GM12878 (cell line): ENCODE results near the gene SMARCC2. TPM values are rescaled to one million over a fixed set of nuclear protein-coding genes. Genes with fewer than 3 reads are reported as not detected.

Experiments used
- ATAC-seq: fragments of 200-7000 bp; cut with Tn5 transposase; 3 replicates; pipeline ENCODE4 v1.9.1; 2020; ENCODE audit warnings: mild to moderate bottlenecking, moderate library complexity
- BruUV-seq: library from RNA; stranded (reverse); fragments of 400-500 nt; replicated peaks from 2 replicates; lab custom pipeline; 2021; lab: Mats Ljungman, UMichigan
- CTCF ChIA-PET: fragments of 300-600 bp; sonication (Branson Sonifier 250); formaldehyde crosslinking; extraction: SDS; loops from one replicate; lab custom pipeline; 2021; ENCODE audit warnings: inconsistent platforms; lab: Yijun Ruan, JAX
- POLR2A ChIA-PET: fragments of 350-600 bp; formaldehyde crosslinking; extraction: SDS; loops from one replicate; lab custom pipeline; 2021; ENCODE audit warnings: inconsistent platforms; lab: Charles Lee
- RAD21 ChIA-PET: fragments of 300-600 bp; sonication (Branson Sonifier 250); formaldehyde crosslinking; loops from one replicate; lab custom pipeline; 2023; ENCODE audit warnings: antibody characterized with exemption; ENCODE audit not compliant: unreplicated experiment; lab: Charles Lee
- SMC1A ChIA-PET: fragments of 300-600 bp; sonication (Branson Sonifier 250); formaldehyde crosslinking; loops from one replicate; lab custom pipeline; 2023; ENCODE audit not compliant: unreplicated experiment, uncharacterized antibody; lab: Charles Lee
- DNase-seq: peaks from one replicate; pipeline ENCODE4 v3.0.0-alpha.2; 2011; ENCODE audit warnings: low read depth, low spot score
- FAIRE-seq: peaks from 3 replicates; lab custom pipeline; 2011; peaks lifted over from hg19 to GRCh38; lab: Jason Lieb, UNC
- H2AFZ ChIP-seq: 2 replicates; pipeline ENCODE4 v1.6.0; 2011; ENCODE audit warnings: low read depth, low read length, control low read depth; ENCODE audit not compliant: control insufficient read depth
- H3K27ac ChIP-seq: 2 replicates; pipeline ENCODE4 v1.5.1; 2011; ENCODE audit warnings: control low read depth; ENCODE audit not compliant: control insufficient read depth, insufficient read depth
- H3K27me3 ChIP-seq, 2 experiments: replicated peaks in 1 of 2; 2 replicates each; pipeline versions ENCODE4 v1.6.0 to v1.6.1; 2011; ENCODE audit warnings: low read length in 1 of 2; ENCODE audit not compliant: control insufficient read depth in 2 of 2, insufficient read depth in 2 of 2
- H3K36me3 ChIP-seq, 2 experiments: 2 replicates each; pipeline ENCODE4 v1.5.1; 2011; ENCODE audit warnings: low read length in 1 of 2; ENCODE audit not compliant: control insufficient read depth in 2 of 2, insufficient read depth in 2 of 2
- H3K4me1 ChIP-seq: 2 replicates; pipeline ENCODE4 v1.6.1; 2011; ENCODE audit warnings: mild to moderate bottlenecking, low read length, moderate library complexity, mixed read lengths; ENCODE audit not compliant: control insufficient read depth, insufficient read depth
- H3K4me2 ChIP-seq: 2 replicates; pipeline ENCODE4 v1.6.0; 2011; ENCODE audit warnings: control low read depth; ENCODE audit not compliant: control insufficient read depth, insufficient read depth
- H3K4me3 ChIP-seq: fragments of 200-600 bp; sonication (generic); 2 replicates; pipeline ENCODE4 v1.5.1; 2016
- H3K79me2 ChIP-seq: 2 replicates; pipeline ENCODE4 v1.6.0; 2011; ENCODE audit warnings: low read length; ENCODE audit not compliant: control insufficient read depth, insufficient read depth
- H3K9ac ChIP-seq: 2 replicates; pipeline ENCODE4 v1.8.0; 2011; ENCODE audit warnings: low read length, control low read depth, mixed read lengths; ENCODE audit not compliant: control insufficient read depth, insufficient read depth
- H3K9me3 ChIP-seq: replicated peaks from 3 replicates; pipeline ENCODE4 v1.5.1; 2011; ENCODE audit warnings: mild to moderate bottlenecking, low read length; ENCODE audit not compliant: control insufficient read depth, insufficient read depth
- H4K20me1 ChIP-seq: 2 replicates; pipeline ENCODE4 v1.6.0; 2011; ENCODE audit not compliant: control insufficient read depth, insufficient read depth
- E2F8 ChIP-seq: fragments of 450-650 bp; IDR thresholded peaks from 2 replicates; pipeline ENCODE4 v1.6.1; 2018; ENCODE audit warnings: mild to moderate bottlenecking, low read depth, moderate library complexity; ENCODE audit not compliant: partially characterized antibody
- ETV6 ChIP-seq, 2 experiments: fragments of 450-650 bp in 1 of 2; IDR thresholded peaks in 1 of 2; conservative IDR thresholded peaks in 1 of 2; 2 replicates each; pipeline ENCODE4 v1.6.1; 2014; ENCODE audit warnings: antibody characterized with exemption in 1 of 2, borderline replicate concordance in 1 of 2, low read depth in 1 of 2, mild to moderate bottlenecking in 1 of 2, moderate library complexity in 1 of 2
- MEF2A ChIP-seq: IDR thresholded peaks from 2 replicates; pipeline ENCODE4 v1.6.1; 2011; ENCODE audit warnings: low read depth, mild to moderate bottlenecking, low read length, moderate library complexity; ENCODE audit not compliant: insufficient read depth
- NFIC ChIP-seq: IDR thresholded peaks from 2 replicates; pipeline ENCODE4 v1.6.1; 2012; ENCODE audit warnings: low read depth, mild to moderate bottlenecking, inconsistent platforms, low read length, moderate library complexity
- POLR2A ChIP-seq: IDR thresholded peaks from 2 replicates; pipeline ENCODE4 v1.6.1; 2011; ENCODE audit warnings: low read depth, mild to moderate bottlenecking, low read length
- RB1 ChIP-seq: fragments of 450-650 bp; formaldehyde crosslinking; IDR thresholded peaks from 2 replicates; pipeline ENCODE4 v1.6.1; 2017; ENCODE audit warnings: mild to moderate bottlenecking, borderline replicate concordance
- SMARCA5 ChIP-seq: fragments of 450-650 bp; IDR thresholded peaks from 2 replicates; pipeline ENCODE4 v1.6.1; 2017; ENCODE audit warnings: mild to moderate bottlenecking
- SUZ12 ChIP-seq: fragments of 200-600 bp; sonication (generic); IDR thresholded peaks from one replicate; pipeline ENCODE4 v1.6.1; 2018; ENCODE audit warnings: antibody characterized with exemption, mild to moderate bottlenecking; ENCODE audit not compliant: unreplicated experiment
- TARDBP ChIP-seq: IDR thresholded peaks from 2 replicates; pipeline ENCODE4 v1.6.1; 2016; ENCODE audit warnings: borderline replicate concordance
- YY1 ChIP-seq: IDR thresholded peaks from 2 replicates; pipeline ENCODE4 v1.6.1; 2011; ENCODE audit warnings: low read depth, mild to moderate bottlenecking, low read length
- ZBTB11 ChIP-seq: fragments of 450-650 bp; formaldehyde crosslinking; IDR thresholded peaks from 2 replicates; pipeline ENCODE4 v1.5.0; 2022; ENCODE audit warnings: mild to moderate bottlenecking, missing genetic modification characterization
- WGBS: methylation state at CpG from one replicate; pipeline ENCODE4 v1.1.6; 2016; ENCODE audit warnings: low lambda C conversion rate; ENCODE audit not compliant: insufficient replicate concordance, insufficient coverage; ENCODE audit errors: missing lambda C conversion rate; 5-methylcytosine and 5-hydroxymethylcytosine counted together
- in situ Hi-C: fragments of 300-500 bp; cut with MboI; formaldehyde crosslinking; loops from 9 replicates; pipeline ENCODE4 v1.14.3; 2018; ENCODE audit warnings: mixed read lengths
- intact Hi-C: fragments of 100-400 bp; cut with micrococcal nuclease; formaldehyde crosslinking; loops from one replicate; pipeline ENCODE4 v1.14.2; 2022; ENCODE audit not compliant: unreplicated experiment
- polyA plus RNA-seq, 11 experiments: library from polyadenylated mRNA; depleted of rRNA in 4 of 11; unstranded in 6 of 11; stranded (reverse) in 5 of 11; fragments of >200 nt; fragmentation: Nextera tagmentation in 4 of 11; fragmentation: Illumina TruSeq in 1 of 11; extraction: Ambion mirVana in 4 of 11; extraction: Trizol in 1 of 11; gene quantifications; 1 replicate in 1 of 11; 2 replicates in 10 of 11; pipeline versions ENCODE4 v1.2.1 to v1.2.3, GENCODE V29; 2011 to 2016; ENCODE audit warnings: inconsistent platforms in 2 of 11, missing spikeins in 2 of 11, low read depth in 1 of 11
- total RNA-seq, 4 experiments: library from RNA; depleted of rRNA in 3 of 4; stranded (reverse); fragments of >200 nt in 3 of 4; fragmentation: Illumina TruSeq in 1 of 4; extraction: Trizol in 1 of 4; gene quantifications; 2 replicates each; pipeline versions ENCODE4 v1.2.1 to v1.2.3, GENCODE V29; 2013 to 2021

Gene SMARCC2
- total and polyA plus RNA-seq, 10 of the 15 experiments (the other 5 are each of a cell fraction or from before 2014, with no cell fraction given): 13.6 to 71.2 (median 42.3) TPM

GRCh38 chr12:56145217-56145616, 44.1 kb downstream of the SMARCC2 start:
- 96% methylated on average over 3 of the region's 3 CpGs for WGBS
- intact Hi-C loops (no loop called here), in situ Hi-C loops (no loop called here)
- no peaks in the 10 kb centered on the region for H3K27me3 ChIP-seq
- H3K9me3 ChIP-seq: no peaks in the 10 kb centered on the region
- ChIA-PET SMC1A (no interaction called here), POLR2A (interaction anchor here (0.6 to 0.9 kb wide), 2 partner anchors 28 to 148 kb away, joined by 3 read pairs; no protein-coding TSS in a partner anchor), RAD21 (interaction anchor here (1.0 kb wide), 1 partner anchor 17 kb away, joined by 3 read pairs; the partner anchor contains the start of gene ESYT1), CTCF (interaction anchor here (0.8 to 1.3 kb wide), 2 partner anchors 14 to 17 kb away, joined by 3 to 4 read pairs; partner anchors contain the start of gene ESYT1)
- no peak overlapping the region for H3K4me2 ChIP-seq
- TF ChIP-seq MEF2A (no peak), SUZ12 (no peak), SMARCA5 (no peak)
- no peaks in the 10 kb centered on the region for H3K4me1 ChIP-seq
- BruUV-seq: no TSS peak
- DNase-seq (no peak), FAIRE-seq (no peak), ATAC-seq (no peak)
- peaks cover 11 to 13% of the 10 kb centered on the region in 2 experiments; a peak in 3 of 4 replicates for H3K36me3 ChIP-seq
- no peak overlapping the region for H3K9ac ChIP-seq
- H2AFZ ChIP-seq: no peak overlapping the region
- no peaks in the 10 kb centered on the region for H4K20me1 ChIP-seq
- H3K4me3 ChIP-seq: no peak overlapping the region
- H3K79me2 ChIP-seq: no peaks in the 10 kb centered on the region
- no peak overlapping the region for H3K27ac ChIP-seq

GRCh38 chr12:56143870-56144269, 45.4 kb downstream of the SMARCC2 start:
- in situ Hi-C loops (no loop called here), intact Hi-C loops (no loop called here)
- Histone ChIP-seq H3K4me3 (no peak overlapping the region), H3K27me3 (no peaks in the 10 kb centered on the region), H3K27ac (no peak overlapping the region), H3K4me1 (no peaks in the 10 kb centered on the region), H3K4me2 (no peak overlapping the region), H3K9ac (no peak overlapping the region), H2AFZ (no peak overlapping the region), H4K20me1 (no peaks in the 10 kb centered on the region), H3K36me3 (peaks cover 11 to 16% of the 10 kb centered on the region in 2 experiments; a peak in 3 of 4 replicates), H3K9me3 (no peaks in the 10 kb centered on the region), H3K79me2 (no peaks in the 10 kb centered on the region)
- ChIA-PET SMC1A (interaction anchor here (0.8 to 1.2 kb wide), 2 partner anchors 8 to 14 kb away, joined by 3 read pairs; partner anchors contain the start of gene MYL6B), CTCF (interaction anchor here (1.0 to 1.3 kb wide), 4 partner anchors 15 to 115 kb away, joined by 3 to 4 read pairs (median 4); partner anchors contain the start of gene ANKRD52), POLR2A (interaction anchor here (0.9 to 2.2 kb wide), 3 partner anchors 14 to 320 kb away, joined by 4 to 6 read pairs (median 4); partner anchors contain the start of gene MYL6), RAD21 (no interaction called here)
- no peak for ATAC-seq
- 83% methylated on average over 8 of the region's 8 CpGs for WGBS
- no peak for FAIRE-seq
- DNase-seq: no peak
- no TSS peak for BruUV-seq
- no peak for TF ChIP-seq ZBTB11 (CRISPR knock-in tag)
- TF ChIP-seq TARDBP: no peak
- TF ChIP-seq NFIC: no peak
- no peak for TF ChIP-seq ETV6 (conservative IDR thresholded peaks at IDR 0.05 in 1 of 2, IDR thresholded peaks at IDR 0.05 in 1 of 2; ENCODE audit: borderline replicate concordance in 1 of 2, low read depth in 1 of 2)
- TF ChIP-seq YY1: no peak
- TF ChIP-seq E2F8: no peak
- no peak for TF ChIP-seq RB1
- no peak for TF ChIP-seq POLR2A
